ENCODE measurements around the gene EML2. TPM values are rescaled to one million over a fixed set of nuclear protein-coding genes. Genes with fewer than 3 reads are reported as not detected.
A peak's percentile ranks its signal among the peaks of the same experiment; 100 is the strongest.

The EML2 gene
- total and polyA plus RNA-seq, 10 of the 15 experiments (the other 5 are each of a cell fraction or from before 2014, with no cell fraction given), result 1.6 to 64.0 (median 27.5) TPM

DNA sequence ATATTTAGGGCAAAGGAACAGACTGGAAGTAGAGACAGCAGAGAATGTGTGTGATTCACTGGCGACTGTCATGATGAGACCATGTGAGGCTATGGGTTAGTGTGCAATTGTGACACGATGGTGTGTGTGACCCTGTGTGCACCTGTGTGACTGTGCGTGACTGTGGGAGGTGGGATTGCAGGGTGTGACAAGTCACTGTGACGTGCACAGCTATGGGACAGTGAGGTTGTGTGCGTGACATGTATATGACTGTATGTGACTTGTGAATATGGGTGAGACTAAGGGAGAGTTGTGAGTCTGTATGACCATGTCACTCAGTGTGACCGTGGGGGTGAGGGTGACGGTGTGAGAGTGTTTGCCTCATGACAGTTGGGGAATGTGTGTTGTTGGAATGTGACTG is 25.4 kb upstream of the EML2 start:
- Histone ChIP-seq H3K4me3 (no peak overlapping the region), H3K79me2 (ENCODE audit: control insufficient read depth, insufficient read depth, low read length) (peaks cover 9% of the 10 kb centered on the region), H3K27me3 (replicated peaks in 1 of 2; ENCODE audit: control insufficient read depth in 2 of 2, insufficient read depth in 2 of 2, low read length in 1 of 2) (no peaks in the 10 kb centered on the region), H4K20me1 (ENCODE audit: control insufficient read depth, insufficient read depth) (no peaks in the 10 kb centered on the region), H3K27ac (ENCODE audit: control insufficient read depth, insufficient read depth) (no peak overlapping the region), H3K4me2 (ENCODE audit: control insufficient read depth, insufficient read depth) (no peak overlapping the region), H2AFZ (ENCODE audit: control insufficient read depth, low read depth, low read length) (no peak overlapping the region), H3K9me3 (replicated peaks; ENCODE audit: control insufficient read depth, insufficient read depth, low read length) (no peaks in the 10 kb centered on the region), H3K4me1 (ENCODE audit: control insufficient read depth, insufficient read depth, low read length) (peaks cover 5% of the 10 kb centered on the region), H3K36me3 (ENCODE audit: control insufficient read depth in 2 of 2, insufficient read depth in 2 of 2, low read length in 1 of 2) (no peaks in the 10 kb centered on the region), H3K9ac (ENCODE audit: control insufficient read depth, insufficient read depth, low read length) (no peak overlapping the region)
- no TSS peak for BruUV-seq (replicated peaks)
- ChIA-PET SMC1A (ENCODE audit: uncharacterized antibody, unreplicated experiment) (no interaction called here), RAD21 (ENCODE audit: unreplicated experiment) (no interaction called here), CTCF (no interaction called here), POLR2A (interaction anchor here (0.6 to 0.7 kb wide), 2 partner anchors 13 to 36 kb away, joined by 3 read pairs; no protein-coding TSS in a partner anchor)
- 53% methylated on average over 7 of the region's 7 CpGs for WGBS (ENCODE audit: insufficient coverage, insufficient replicate concordance, low lambda C conversion rate, missing lambda C conversion rate)
- intact Hi-C loops (cut with micrococcal nuclease; ENCODE audit: unreplicated experiment), result no loop called here
- DNase-seq (ENCODE audit: low read depth, low spot score), result no peak
- no peak for ATAC-seq
- TF ChIP-seq BCL3 (IDR thresholded peaks at IDR 0.05; ENCODE audit: borderline replicate concordance, insufficient read depth, low read depth, low read length, poor library complexity, severe bottlenecking), result peak; percentile 92
- TF ChIP-seq, protein P1, sequence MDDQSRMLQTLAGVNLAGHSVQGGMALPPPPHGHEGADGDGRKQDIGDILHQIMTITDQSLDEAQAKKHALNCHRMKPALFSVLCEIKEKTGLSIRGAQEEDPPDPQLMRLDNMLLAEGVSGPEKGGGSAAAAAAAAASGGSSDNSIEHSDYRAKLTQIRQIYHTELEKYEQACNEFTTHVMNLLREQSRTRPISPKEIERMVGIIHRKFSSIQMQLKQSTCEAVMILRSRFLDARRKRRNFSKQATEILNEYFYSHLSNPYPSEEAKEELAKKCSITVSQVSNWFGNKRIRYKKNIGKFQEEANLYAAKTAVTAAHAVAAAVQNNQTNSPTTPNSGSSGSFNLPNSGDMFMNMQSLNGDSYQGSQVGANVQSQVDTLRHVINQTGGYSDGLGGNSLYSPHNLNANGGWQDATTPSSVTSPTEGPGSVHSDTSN (IDR thresholded peaks at IDR 0.05; ENCODE audit: insufficient replicate concordance, low read depth, low read length), result peak; percentile 7
- TF ChIP-seq POLR2AphosphoS2 (IDR thresholded peaks at IDR 0.05; ENCODE audit: low read depth, low read length), result no peak
- TF ChIP-seq BCLAF1 (IDR thresholded peaks at IDR 0.05), result no peak
- TF ChIP-seq, protein P2, sequence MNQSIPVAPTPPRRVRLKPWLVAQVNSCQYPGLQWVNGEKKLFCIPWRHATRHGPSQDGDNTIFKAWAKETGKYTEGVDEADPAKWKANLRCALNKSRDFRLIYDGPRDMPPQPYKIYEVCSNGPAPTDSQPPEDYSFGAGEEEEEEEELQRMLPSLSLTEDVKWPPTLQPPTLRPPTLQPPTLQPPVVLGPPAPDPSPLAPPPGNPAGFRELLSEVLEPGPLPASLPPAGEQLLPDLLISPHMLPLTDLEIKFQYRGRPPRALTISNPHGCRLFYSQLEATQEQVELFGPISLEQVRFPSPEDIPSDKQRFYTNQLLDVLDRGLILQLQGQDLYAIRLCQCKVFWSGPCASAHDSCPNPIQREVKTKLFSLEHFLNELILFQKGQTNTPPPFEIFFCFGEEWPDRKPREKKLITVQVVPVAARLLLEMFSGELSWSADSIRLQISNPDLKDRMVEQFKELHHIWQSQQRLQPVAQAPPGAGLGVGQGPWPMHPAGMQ (IDR thresholded peaks at IDR 0.05; ENCODE audit: borderline replicate concordance), result no peak
- TF ChIP-seq PAX5 (IDR thresholded peaks at IDR 0.05; ENCODE audit: borderline replicate concordance, low read depth, low read length), result no peak
- no peak for FAIRE-seq
- in situ Hi-C loops (cut with MboI), result no loop called here

Data from GM12878 (cell line).